OCI-LY7 (cell line): ENCODE results near the gene FYN.

Experiments used
- EZH2phosphoT487 ChIP-seq: fragments of 200-600 bp; sonication (generic); IDR thresholded peaks from 2 replicates; pipeline ENCODE4 v1.6.1; 2018; ENCODE audit warnings: low read depth, borderline replicate concordance, mild to moderate bottlenecking, mixed run types, antibody characterized with exemption, low read length, moderate library complexity, mixed read lengths
- TF ChIP-seq, protein P1 (sequence below): fragments of 200-600 bp; sonication (generic); conservative IDR thresholded peaks from 2 replicates; pipeline ENCODE4 v1.5.1; 2014; ENCODE audit warnings: mild to moderate bottlenecking, antibody characterized with exemption, low read length, moderate library complexity, mixed read lengths

DNA sequence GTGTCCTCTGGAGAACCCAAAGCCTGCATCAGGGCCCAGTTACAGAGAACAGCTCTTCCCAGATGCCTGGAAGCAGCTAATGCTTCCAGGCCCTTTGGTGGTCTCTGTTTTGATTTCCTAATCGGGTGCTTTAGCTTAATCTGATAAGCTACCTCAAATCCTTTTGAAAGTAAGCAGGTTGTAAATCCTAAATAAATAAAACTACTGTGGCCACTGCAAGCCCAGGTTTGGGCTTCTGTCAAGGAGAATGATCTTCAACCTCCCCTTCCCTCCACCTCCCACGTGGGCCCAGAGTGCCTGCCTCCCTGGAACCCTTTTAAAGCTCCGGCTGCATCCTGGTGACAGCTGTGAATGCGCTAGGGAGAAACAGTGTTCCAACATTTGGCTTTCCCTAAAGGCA, 25.2 kb upstream of the FYN start:
- TF ChIP-seq, protein P1, sequence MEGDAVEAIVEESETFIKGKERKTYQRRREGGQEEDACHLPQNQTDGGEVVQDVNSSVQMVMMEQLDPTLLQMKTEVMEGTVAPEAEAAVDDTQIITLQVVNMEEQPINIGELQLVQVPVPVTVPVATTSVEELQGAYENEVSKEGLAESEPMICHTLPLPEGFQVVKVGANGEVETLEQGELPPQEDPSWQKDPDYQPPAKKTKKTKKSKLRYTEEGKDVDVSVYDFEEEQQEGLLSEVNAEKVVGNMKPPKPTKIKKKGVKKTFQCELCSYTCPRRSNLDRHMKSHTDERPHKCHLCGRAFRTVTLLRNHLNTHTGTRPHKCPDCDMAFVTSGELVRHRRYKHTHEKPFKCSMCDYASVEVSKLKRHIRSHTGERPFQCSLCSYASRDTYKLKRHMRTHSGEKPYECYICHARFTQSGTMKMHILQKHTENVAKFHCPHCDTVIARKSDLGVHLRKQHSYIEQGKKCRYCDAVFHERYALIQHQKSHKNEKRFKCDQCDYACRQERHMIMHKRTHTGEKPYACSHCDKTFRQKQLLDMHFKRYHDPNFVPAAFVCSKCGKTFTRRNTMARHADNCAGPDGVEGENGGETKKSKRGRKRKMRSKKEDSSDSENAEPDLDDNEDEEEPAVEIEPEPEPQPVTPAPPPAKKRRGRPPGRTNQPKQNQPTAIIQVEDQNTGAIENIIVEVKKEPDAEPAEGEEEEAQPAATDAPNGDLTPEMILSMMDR, result no peak
- no peak for TF ChIP-seq EZH2phosphoT487
